IPS DF 4.7 (cell line): ENCODE data around the gene PHF14.

Experiments used
- DNase-seq: peaks from one replicate; pipeline ENCODE4 v3.0.0-alpha.2; 2013; ENCODE audit warnings: low spot score; ENCODE audit errors: extremely low read depth

PHF14 gene

GRCh38 chr7:11203683-11204082 is 230.0 kb downstream of the PHF14 start:
- DNase-seq: no peak

- no peak for DNase-seq
Measured at GRCh38 chr7:11206177-11206899, 232.7 kb downstream of the PHF14 start.

DNA sequence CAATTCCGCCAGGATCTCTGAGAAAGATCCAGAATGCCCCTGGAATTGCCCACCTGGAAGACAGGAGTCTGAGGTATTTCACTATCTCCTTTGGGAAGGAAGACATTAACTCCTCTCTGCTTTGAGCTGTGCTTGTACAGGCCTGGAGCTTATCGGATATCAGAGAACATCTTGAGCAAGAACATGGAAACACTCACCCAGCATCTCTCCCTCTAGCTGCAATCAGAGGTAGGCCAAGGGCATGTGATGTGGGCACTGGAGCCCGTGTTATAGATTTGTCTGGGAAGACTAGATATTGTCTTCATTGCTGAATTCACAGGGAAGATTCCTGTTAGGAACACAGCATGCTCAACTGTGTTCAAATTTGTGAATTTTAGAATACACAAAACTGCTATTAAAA is 233.9 kb downstream of the PHF14 start:
- no peak for DNase-seq

- no peak for DNase-seq
Measured at GRCh38 chr7:11208883-11209465, 235.3 kb downstream of the PHF14 start.

DNA sequence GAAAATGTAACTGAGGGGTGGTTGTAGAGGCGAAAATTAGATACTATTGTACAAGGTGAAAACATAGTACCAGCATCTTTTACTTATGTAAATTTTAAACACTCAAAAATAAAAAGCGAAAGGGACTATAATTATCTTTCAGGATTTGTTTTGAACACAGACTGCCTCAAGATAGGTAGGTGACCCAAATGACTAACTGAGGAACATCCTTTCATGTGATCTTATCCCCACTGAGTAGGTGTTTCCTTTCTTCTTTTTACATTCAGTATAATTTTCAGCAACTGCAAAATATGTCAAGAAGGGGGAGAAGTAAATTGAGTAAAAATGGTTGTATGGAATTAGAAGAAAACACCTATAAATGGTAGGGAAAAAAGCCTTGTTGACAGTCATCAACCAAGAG is 236.7 kb downstream of the PHF14 start:
- no peak for DNase-seq

GRCh38 chr7:11212080-11212711 is 238.5 kb downstream of the PHF14 start:
- DNase-seq: no peak

DNA sequence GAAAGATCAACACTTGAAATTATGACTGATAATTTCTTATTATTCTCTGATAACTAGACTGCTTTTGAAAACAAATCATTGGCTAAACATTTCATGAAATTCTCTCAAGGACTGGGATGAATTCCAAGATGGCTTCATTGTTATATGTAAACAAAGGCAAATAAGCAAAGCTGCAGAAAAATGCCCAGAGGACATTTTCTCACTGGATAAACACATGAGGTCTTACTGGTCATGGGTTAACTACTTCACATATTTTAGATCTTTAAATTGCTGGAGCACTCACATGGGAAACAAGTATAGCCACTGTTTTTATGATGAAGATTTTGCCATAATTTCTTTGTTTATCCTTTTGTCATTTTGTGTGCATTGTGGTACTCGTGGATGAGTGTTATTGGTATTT is 239.1 kb downstream of the PHF14 start:
- DNase-seq: no peak

DNA sequence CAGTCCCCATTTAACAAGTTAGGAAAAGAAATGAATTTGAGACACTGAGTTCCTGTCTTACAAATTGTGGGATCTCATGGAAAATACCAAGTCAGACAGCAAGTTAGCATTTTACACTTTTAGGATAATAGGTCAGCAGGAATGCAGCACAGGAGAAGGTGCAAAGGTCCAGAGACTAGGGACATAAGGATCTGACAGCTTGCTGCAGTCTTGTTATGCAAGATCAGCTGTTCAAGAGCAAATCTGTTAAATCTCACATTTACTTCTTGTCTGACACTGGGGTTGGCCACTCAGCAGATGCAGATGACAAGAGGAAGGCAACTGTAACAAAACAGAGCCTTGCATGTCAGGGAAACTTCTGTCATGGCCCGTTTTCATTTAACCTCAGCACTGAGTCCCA is 239.6 kb downstream of the PHF14 start:
- no peak for DNase-seq

- no peak for DNase-seq
Measured at GRCh38 chr7:11216276-11216675, 242.6 kb downstream of the PHF14 start.

DNA sequence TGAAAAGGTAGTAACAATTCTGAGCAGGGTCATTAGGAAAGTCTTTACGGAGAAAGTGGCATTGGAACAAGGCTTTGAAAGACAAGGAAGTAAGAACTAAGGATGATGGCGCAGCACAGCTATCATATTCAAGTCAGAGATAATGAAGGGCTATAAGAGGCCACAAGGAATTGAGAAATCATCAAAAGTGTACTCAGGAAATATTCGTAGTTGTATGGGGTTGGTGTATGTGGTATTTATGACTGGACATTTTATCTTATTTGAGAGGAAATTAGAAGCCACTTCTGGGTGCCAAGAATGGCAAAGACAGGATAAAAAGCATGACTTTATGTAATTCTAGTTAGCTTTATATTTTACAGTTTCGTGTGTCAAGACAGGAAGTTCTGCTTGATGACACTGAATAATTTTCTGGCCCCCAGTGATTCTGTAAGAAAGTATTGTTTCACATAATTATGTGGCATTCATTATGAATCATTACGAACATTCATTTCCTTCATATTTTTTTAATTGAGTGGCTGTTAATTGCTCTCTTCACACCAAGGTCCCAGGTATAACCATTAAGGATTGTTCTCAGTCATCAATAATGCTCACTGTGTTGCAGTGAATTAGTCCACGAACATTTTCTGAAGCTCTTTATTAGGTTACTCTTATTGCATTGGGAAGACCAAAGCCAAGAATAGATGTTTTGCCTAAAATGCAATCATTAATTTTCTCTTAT is 244.3 kb downstream of the PHF14 start:
- no peak for DNase-seq
